Kidney (tissue), 14 donors: Measurements from ENCODE around the gene TMEM209. TPM values are rescaled to one million over a fixed set of nuclear protein-coding genes. Genes with fewer than 3 reads are reported as not detected.
A peak's percentile ranks its signal among the peaks of the same experiment; 100 is the strongest.

Experiments used
- DNase-seq, 5 donors: peaks; one replicate each; pipeline ENCODE4 v3.0.0-alpha.2; 2013 to 2020
- FAIRE-seq: peaks from 2 replicates; lab custom pipeline; 2012; peaks lifted over from hg19 to GRCh38; lab: Jason Lieb, UNC
- H3K27ac ChIP-seq, 2 donors: one replicate each; pipeline ENCODE4 v1.7.0; 2013; ENCODE audit warnings: low read depth in 2 of 2, low read length in 2 of 2, inconsistent platforms in 1 of 2
- H3K27me3 ChIP-seq: one replicate; pipeline ENCODE4 v1.7.1; 2013; ENCODE audit warnings: low read length, inconsistent platforms; ENCODE audit not compliant: control insufficient read depth, insufficient read depth
- H3K36me3 ChIP-seq, 3 donors: one replicate each; pipeline versions ENCODE4 v1.7.0 to v1.7.1; 2013; ENCODE audit warnings: low read length in 3 of 3, control low read depth in 1 of 3, inconsistent platforms in 1 of 3; ENCODE audit not compliant: insufficient read depth in 3 of 3, control insufficient read depth in 2 of 3
- H3K4me1 ChIP-seq, 3 donors: one replicate each; pipeline versions ENCODE4 v1.7.0 to v1.7.1; 2013; ENCODE audit warnings: low read length in 3 of 3, inconsistent platforms in 1 of 3, low read depth in 1 of 3; ENCODE audit not compliant: control insufficient read depth in 2 of 3, insufficient read depth in 2 of 3
- H3K4me3 ChIP-seq, 3 donors: one replicate each; pipeline versions ENCODE4 v1.7.0 to v1.8.1; 2013; ENCODE audit warnings: low read length in 3 of 3, control low read depth in 1 of 3, inconsistent platforms in 1 of 3
- H3K9ac ChIP-seq, 3 donors: one replicate each; pipeline versions ENCODE4 v1.7.0 to v1.7.1; 2013; ENCODE audit warnings: low read length in 3 of 3, control low read depth in 1 of 3, inconsistent platforms in 1 of 3
- H3K9me3 ChIP-seq, 3 donors: one replicate each; pipeline versions ENCODE4 v1.7.0 to v1.7.1; 2013; ENCODE audit warnings: low read length in 3 of 3, control low read depth in 1 of 3, inconsistent platforms in 1 of 3; ENCODE audit not compliant: control insufficient read depth in 2 of 3, insufficient read depth in 1 of 3
- intact Hi-C: fragments of 100-400 bp; cut with DNase I; formaldehyde crosslinking; loops from one replicate; pipeline ENCODE4 v1.11.1; 2022
- polyA plus RNA-seq: library from polyadenylated mRNA; stranded (reverse); fragments of 350-450 nt; fragmentation: Illumina TruSeq; extraction: RNeasy Lipid Tissue Mini Kit (QIAGEN cat#74804); gene quantifications from one replicate; pipeline ENCODE4 v1.2.3, GENCODE V29; 2014; ENCODE audit warnings: low read depth, low replicate concordance; ENCODE audit not compliant: insufficient read depth
- total RNA-seq: library from RNA; stranded (reverse); fragmentation: NEBNext Ultra II Directional; extraction: Animal tissue kit (Norgen Biotek cat#: 25700); gene quantifications from one replicate; pipeline ENCODE4 v1.2.1, GENCODE V29; 2021
- TF ChIP-seq, protein P1 (sequence below): IDR thresholded peaks from 3 replicates; pipeline ENCODE4 v1.5.1; 2012; ENCODE audit warnings: mild to moderate bottlenecking, moderate library complexity, borderline replicate concordance; ENCODE audit not compliant: insufficient read depth; ENCODE audit errors: extremely low read depth
- donor health status: control.
- donor health status: control.
- donor health status: control.
- donor health status: control.
- donor health status: control.
- donor health status: DM: yes; HTN: yes; CAD: no.
- donor health status: Normal renal cell carcinoma (clear cell type).

Gene TMEM209
- total and polyA plus RNA-seq, 2 donors from 2014 or later = 4.3 to 29.0 TPM

DNA sequence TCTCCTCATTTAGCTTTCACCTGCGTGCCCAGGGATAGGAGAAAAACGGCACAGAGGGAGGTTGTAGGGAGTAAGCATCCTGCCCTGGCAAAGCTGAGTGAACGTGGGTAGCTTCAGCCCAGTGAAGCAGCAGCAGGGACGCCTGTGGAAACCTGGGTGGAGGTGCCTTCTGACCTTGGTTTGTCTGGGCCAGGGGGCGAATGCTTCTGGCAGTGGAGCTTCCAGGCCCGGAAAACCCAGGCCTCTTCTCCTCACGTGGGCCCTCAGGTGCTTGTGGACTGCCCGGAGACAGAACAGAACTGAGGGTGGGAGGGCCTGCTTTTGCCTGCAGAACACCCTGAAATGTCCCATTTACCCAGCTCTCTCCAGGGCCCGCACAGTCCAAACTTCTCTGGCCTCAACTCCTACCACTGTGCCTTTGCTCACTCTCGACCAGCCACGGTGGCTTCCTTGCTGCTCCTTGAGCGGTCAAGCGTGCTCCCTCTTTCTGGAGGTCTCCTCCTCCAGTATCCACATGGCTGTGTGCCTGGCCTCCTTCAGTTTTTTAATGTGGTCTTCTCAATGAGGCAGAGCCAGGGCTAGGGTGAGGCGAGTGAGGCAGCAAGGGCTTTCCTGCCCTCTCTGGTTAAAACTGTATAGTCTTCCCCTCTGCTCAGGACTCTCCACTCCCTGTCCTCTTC, 62.4 kb downstream of the TMEM209 start:
- intact Hi-C loops = no loop called here
- H3K4me3 ChIP-seq = no peak overlapping the region
- H3K27ac ChIP-seq = peak overlapping the region in 1 of 2 donors; percentile 78
- TF ChIP-seq, protein P1, sequence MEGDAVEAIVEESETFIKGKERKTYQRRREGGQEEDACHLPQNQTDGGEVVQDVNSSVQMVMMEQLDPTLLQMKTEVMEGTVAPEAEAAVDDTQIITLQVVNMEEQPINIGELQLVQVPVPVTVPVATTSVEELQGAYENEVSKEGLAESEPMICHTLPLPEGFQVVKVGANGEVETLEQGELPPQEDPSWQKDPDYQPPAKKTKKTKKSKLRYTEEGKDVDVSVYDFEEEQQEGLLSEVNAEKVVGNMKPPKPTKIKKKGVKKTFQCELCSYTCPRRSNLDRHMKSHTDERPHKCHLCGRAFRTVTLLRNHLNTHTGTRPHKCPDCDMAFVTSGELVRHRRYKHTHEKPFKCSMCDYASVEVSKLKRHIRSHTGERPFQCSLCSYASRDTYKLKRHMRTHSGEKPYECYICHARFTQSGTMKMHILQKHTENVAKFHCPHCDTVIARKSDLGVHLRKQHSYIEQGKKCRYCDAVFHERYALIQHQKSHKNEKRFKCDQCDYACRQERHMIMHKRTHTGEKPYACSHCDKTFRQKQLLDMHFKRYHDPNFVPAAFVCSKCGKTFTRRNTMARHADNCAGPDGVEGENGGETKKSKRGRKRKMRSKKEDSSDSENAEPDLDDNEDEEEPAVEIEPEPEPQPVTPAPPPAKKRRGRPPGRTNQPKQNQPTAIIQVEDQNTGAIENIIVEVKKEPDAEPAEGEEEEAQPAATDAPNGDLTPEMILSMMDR = no peak
- FAIRE-seq (no peak), DNase-seq (peak in 3 of 5 donors; percentile 41 to 73 (median 62))
- H3K9me3 ChIP-seq = no peaks in the 10 kb centered on the region
- peaks cover 0 to 13% (median 0%) of the 10 kb centered on the region in 3 donors for H3K36me3 ChIP-seq
- peak overlapping the region in 1 of 3 donors; percentile 26 for H3K9ac ChIP-seq
- H3K27me3 ChIP-seq = no peaks in the 10 kb centered on the region
- peaks cover 2 to 20% (median 18%) of the 10 kb centered on the region in 3 donors for H3K4me1 ChIP-seq

DNA sequence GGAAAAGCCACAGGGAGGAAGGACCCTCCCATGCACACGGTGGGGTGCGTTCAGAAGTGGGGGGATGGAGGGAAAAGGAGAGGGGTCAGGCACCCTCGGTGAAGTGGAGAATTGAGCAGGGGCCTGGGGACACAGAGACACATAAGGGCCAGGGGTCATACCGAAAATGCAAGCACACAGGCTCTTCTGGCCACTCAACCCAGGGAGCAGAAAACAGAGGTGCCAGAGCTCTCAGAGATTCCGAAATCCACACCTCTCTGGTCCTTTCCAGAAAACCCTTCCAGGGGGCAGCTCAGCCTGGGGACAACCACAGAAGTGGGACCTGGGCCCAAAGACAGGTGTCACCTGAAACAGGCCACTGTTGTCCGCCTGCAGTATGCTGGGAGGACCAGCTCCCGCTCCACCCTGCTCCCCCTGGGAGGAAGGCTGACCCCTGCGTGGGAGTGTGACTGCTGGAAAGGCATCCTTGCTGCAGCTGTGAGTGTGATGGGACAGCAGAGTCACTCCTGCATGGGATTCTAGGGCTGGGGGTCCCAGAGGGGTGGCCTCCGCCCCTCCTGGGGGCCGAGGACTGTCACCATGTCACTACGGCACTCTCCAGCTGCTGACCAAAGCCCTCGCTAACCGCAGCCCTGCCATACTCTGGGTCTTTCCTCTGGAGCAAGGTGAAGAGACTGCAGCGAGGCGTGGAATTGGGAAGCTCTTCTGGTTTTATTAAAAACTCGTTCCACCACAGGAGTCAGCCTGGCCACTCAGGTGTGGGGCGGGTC, 63.1 kb downstream of the TMEM209 start:
- peak overlapping the region; percentile 43 to 78 for H3K27ac ChIP-seq
- peak overlapping the region in 2 of 3 donors; percentile 46 to 57 for H3K4me3 ChIP-seq
- no peaks in the 10 kb centered on the region for H3K9me3 ChIP-seq
- DNase-seq (peak in 4 of 5 donors; percentile 89 to 92 (median 90)), FAIRE-seq (no peak)
- TF ChIP-seq, protein P1 = no peak
- H3K36me3 ChIP-seq = peaks cover 0 to 13% (median 0%) of the 10 kb centered on the region in 3 donors
- H3K4me1 ChIP-seq = peaks cover 2 to 20% (median 18%) of the 10 kb centered on the region in 3 donors
- intact Hi-C loops = no loop called here
- peak overlapping the region in 2 of 3 donors; percentile 42 to 53 for H3K9ac ChIP-seq
- no peaks in the 10 kb centered on the region for H3K27me3 ChIP-seq

DNA sequence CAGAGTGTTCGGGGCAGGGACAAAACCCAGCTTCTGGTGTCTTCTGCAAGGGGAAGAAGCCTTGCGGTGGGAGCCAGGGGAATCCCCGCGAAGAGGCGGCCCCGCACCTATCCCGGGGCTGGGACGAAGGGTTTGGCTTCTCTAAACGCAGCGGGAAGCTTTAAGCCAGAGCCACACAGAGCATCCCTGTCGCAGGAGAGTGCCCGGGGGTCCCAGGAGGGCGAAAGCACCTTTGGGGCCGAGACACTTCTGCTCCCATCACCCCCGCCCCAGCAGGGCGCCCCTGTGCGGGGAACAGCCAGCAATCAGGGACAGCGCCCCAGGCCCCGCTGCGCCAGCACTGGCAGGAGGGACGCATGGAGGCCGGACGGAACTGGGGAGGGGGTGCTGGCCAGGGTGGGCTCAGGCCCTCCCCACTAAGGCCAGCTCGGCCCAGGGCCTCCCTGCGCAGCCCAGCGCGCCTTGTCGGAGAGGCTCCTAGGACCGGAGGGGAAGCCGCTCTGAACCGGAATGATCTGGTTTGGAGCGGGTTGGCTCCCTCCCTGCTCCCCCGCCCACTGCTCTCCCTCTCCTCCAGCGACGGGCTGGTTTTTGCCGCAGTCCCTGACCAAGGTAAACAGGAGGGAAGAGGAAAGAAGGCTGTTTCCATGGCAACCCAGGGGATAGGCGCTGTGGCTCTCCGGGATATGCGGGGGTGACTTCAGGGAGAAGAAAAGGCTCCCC, 63.9 kb downstream of the TMEM209 start:
- Histone ChIP-seq H3K27me3 (no peaks in the 10 kb centered on the region), H3K4me3 (peak overlapping the region; percentile 37 to 57 (median 46)), H3K27ac (peak overlapping the region; percentile 76 to 78), H3K36me3 (peaks cover 0 to 13% (median 0%) of the 10 kb centered on the region in 3 donors), H3K9ac (peak overlapping the region in 2 of 3 donors; percentile 53 to 66), H3K9me3 (no peaks in the 10 kb centered on the region), H3K4me1 (peaks cover 2 to 20% (median 18%) of the 10 kb centered on the region in 3 donors)
- TF ChIP-seq, protein P1 = no peak
- DNase-seq (peak; percentile 95 to 98 (median 97)), FAIRE-seq (no peak)
- intact Hi-C loops = no loop called here
